ENCODE results near the gene TMEM145. TPM values are rescaled to one million over a fixed set of nuclear protein-coding genes. Genes with fewer than 3 reads are reported as not detected.

Gene TMEM145
- total RNA-seq, 1 donor from 2014 or later, result not detected

DNA sequence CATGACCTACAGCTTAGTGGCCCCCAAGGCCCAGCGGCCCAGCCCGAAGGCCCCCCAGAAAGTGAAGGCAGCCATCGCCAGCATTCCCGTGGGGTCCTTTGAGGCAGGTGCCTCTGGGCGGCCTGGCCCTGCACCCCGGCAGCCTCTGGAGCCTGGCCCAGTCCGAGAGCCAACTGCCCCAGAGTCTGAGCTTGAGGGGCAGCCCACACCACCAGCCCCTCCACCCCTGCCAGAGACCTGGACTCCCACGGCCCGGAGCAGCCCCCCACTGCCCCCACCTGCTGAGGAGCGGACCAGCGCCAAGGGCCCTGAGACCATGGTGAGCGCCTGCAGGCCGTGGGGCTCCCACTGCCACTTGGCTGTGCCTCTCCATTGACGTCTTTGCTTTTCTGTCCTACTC is 20.1 kb upstream of the TMEM145 start:
- H3K36me3 ChIP-seq, result peaks cover 74% of the 10 kb centered on the region
- no peaks in the 10 kb centered on the region for H3K4me1 ChIP-seq
- TF ChIP-seq, protein P1, sequence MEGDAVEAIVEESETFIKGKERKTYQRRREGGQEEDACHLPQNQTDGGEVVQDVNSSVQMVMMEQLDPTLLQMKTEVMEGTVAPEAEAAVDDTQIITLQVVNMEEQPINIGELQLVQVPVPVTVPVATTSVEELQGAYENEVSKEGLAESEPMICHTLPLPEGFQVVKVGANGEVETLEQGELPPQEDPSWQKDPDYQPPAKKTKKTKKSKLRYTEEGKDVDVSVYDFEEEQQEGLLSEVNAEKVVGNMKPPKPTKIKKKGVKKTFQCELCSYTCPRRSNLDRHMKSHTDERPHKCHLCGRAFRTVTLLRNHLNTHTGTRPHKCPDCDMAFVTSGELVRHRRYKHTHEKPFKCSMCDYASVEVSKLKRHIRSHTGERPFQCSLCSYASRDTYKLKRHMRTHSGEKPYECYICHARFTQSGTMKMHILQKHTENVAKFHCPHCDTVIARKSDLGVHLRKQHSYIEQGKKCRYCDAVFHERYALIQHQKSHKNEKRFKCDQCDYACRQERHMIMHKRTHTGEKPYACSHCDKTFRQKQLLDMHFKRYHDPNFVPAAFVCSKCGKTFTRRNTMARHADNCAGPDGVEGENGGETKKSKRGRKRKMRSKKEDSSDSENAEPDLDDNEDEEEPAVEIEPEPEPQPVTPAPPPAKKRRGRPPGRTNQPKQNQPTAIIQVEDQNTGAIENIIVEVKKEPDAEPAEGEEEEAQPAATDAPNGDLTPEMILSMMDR (IDR thresholded peaks at IDR 0.05), result no peak
- no peak overlapping the region for H3K27ac ChIP-seq
- H3K9me3 ChIP-seq, result no peaks in the 10 kb centered on the region
- H3K27me3 ChIP-seq (ENCODE audit: low read depth), result no peaks in the 10 kb centered on the region
- DNase-seq (no peak), ATAC-seq (no peak)
- intact Hi-C loops (cut with DNase I), result no loop called here
- H3K4me3 ChIP-seq, result no peak overlapping the region

GRCh38 chr19:42293540-42293939 is 19.6 kb upstream of the TMEM145 start:
- Histone ChIP-seq H3K27me3 (ENCODE audit: low read depth) (no peaks in the 10 kb centered on the region), H3K9me3 (no peaks in the 10 kb centered on the region), H3K36me3 (peaks cover 69% of the 10 kb centered on the region), H3K4me3 (no peak overlapping the region), H3K27ac (no peak overlapping the region), H3K4me1 (no peaks in the 10 kb centered on the region)
- ATAC-seq (no peak), DNase-seq (no peak)
- TF ChIP-seq, protein P1 (IDR thresholded peaks at IDR 0.05), result no peak
- intact Hi-C loops (cut with DNase I), result no loop called here

DNA sequence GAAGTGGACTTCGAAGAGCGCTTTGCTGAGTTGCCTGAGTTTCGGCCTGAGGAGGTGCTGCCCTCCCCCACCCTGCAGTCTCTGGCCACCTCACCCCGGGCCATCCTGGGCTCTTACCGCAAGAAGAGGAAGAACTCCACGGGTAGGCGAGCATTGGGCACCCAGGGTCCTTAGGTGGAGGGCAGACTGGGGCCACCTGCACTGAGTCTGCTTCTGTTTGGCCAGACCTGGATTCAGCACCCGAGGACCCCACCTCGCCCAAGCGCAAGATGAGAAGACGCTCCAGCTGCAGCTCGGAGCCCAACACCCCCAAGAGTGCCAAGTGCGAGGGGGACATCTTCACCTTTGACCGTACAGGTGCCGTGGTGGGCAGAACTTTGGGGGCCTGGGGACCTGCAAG is 19.2 kb upstream of the TMEM145 start:
- no peaks in the 10 kb centered on the region for H3K4me1 ChIP-seq
- no peak overlapping the region for H3K4me3 ChIP-seq
- TF ChIP-seq, protein P1 (IDR thresholded peaks at IDR 0.05), result no peak
- no peak for DNase-seq
- H3K27me3 ChIP-seq (ENCODE audit: low read depth), result no peaks in the 10 kb centered on the region
- ATAC-seq, result no peak
- peaks cover 65% of the 10 kb centered on the region for H3K36me3 ChIP-seq
- no peaks in the 10 kb centered on the region for H3K9me3 ChIP-seq
- no peak overlapping the region for H3K27ac ChIP-seq
- intact Hi-C loops (cut with DNase I), result no loop called here

DNA sequence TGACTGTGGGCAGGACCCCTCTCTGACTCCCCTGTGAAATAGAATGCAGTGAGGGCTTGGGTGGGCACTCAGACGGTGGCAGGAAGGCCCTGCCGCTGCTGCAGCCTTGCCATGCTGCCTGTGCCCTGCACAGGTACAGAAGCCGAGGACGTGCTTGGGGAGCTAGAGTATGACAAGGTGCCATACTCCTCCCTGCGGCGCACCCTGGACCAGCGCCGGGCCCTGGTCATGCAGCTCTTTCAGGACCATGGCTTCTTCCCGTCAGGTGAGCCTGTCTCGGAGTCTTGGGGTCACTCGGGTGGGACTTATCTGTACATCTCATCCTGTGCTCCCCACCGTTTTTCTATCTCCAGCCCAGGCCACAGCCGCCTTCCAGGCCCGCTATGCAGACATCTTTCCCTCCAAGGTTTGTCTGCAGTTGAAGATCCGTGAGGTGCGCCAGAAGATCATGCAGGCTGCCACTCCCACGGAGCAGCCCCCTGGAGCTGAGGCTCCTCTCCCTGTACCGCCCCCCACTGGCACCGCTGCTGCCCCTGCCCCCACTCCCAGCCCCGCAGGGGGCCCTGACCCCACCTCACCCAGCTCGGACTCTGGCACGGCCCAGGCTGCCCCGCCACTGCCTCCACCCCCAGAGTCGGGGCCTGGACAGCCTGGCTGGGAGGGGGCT is 18.5 kb upstream of the TMEM145 start:
- no peak for DNase-seq
- Histone ChIP-seq H3K4me3 (no peak overlapping the region), H3K36me3 (peaks cover 58% of the 10 kb centered on the region), H3K27me3 (ENCODE audit: low read depth) (no peaks in the 10 kb centered on the region), H3K4me1 (no peaks in the 10 kb centered on the region), H3K27ac (no peak overlapping the region), H3K9me3 (no peaks in the 10 kb centered on the region)
- intact Hi-C loops (cut with DNase I), result no loop called here
- ATAC-seq, result no peak
- TF ChIP-seq, protein P1 (IDR thresholded peaks at IDR 0.05), result no peak

GRCh38 chr19:42295342-42295741 is 17.8 kb upstream of the TMEM145 start:
- peaks cover 51% of the 10 kb centered on the region for H3K36me3 ChIP-seq
- H3K27me3 ChIP-seq (ENCODE audit: low read depth), result no peaks in the 10 kb centered on the region
- DNase-seq (no peak), ATAC-seq (no peak)
- H3K27ac ChIP-seq, result no peak overlapping the region
- intact Hi-C loops (cut with DNase I), result no loop called here
- no peak overlapping the region for H3K4me3 ChIP-seq
- H3K4me1 ChIP-seq, result no peaks in the 10 kb centered on the region
- no peaks in the 10 kb centered on the region for H3K9me3 ChIP-seq
- TF ChIP-seq, protein P1 (IDR thresholded peaks at IDR 0.05), result no peak
